Measurements from ENCODE around the gene MFAP4. TPM values are rescaled to one million over a fixed set of nuclear protein-coding genes. Genes with fewer than 3 reads are reported as not detected.

The MFAP4 gene
- total RNA-seq, 1 donor from 2014 or later: 0.93 TPM

DNA sequence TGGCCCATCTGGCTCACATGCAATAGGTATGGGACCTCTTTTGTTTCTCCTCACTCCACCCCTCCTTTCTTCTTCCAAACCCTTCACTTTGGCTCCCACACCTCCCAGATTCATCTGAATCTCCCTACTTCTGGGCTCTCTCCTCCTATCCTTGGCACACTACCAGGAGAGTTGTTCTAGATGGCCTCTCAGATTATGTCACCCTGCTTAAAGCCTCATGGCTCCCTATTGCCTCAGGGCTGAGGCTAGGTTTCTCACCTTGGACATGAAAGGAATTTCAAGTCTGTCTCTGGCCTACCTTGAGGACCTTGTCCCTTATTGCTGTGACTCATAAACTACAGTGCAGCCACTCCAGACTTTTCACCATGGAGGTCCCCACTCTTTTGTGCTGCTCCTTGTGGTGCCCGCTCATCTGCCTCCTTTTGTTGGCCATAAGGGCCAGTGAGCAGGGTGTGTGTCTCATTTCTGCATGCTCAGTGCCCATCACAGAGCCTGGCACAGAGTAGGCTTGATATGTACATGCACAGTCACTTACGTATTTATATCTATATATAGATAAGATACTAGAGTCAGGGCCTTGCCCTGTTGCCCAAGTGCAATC lies 1.0 kb upstream of the MFAP4 start:
- Histone ChIP-seq H3K79me2 (ENCODE audit: insufficient read depth, low read length) (peaks cover 6% of the 10 kb centered on the region), H3K36me3 (ENCODE audit: insufficient read depth, low read length) (peaks cover 7% of the 10 kb centered on the region), H3K4me1 (ENCODE audit: insufficient read depth, low read length) (peaks cover 25% of the 10 kb centered on the region), H2AFZ (ENCODE audit: low read depth, low read length) (no peak overlapping the region), H3K9me3 (ENCODE audit: insufficient read depth, low read depth, low read length) (no peaks in the 10 kb centered on the region), H3K27ac (ENCODE audit: low read depth, low read length) (peak overlapping the region; percentile 64), H3K27me3 (ENCODE audit: insufficient read depth, low read length) (peaks cover 2% of the 10 kb centered on the region), H3K9ac (ENCODE audit: low read length) (peak overlapping the region; percentile 72), H4K20me1 (ENCODE audit: insufficient read depth, low read length) (peaks cover 30% of the 10 kb centered on the region), H3K4me3 (ENCODE audit: insufficient read depth, low read depth, low read length) (no peak overlapping the region), H3K4me2 (ENCODE audit: low read length) (peak overlapping the region; percentile 83)
- peak overlapping the region; percentile 60 for H3K27ac Mint-ChIP-seq (ENCODE audit: unreplicated experiment)
- peak overlapping the region; percentile 1 for H3K4me3 Mint-ChIP-seq (ENCODE audit: unreplicated experiment)
- H3K9me3 Mint-ChIP-seq (ENCODE audit: unreplicated experiment): no peaks in the 10 kb centered on the region
- peak; percentile 73 for DNase-seq (ENCODE audit: low read depth)
- FAIRE-seq: no peak
- H3K4me1 Mint-ChIP-seq (ENCODE audit: low read depth, unreplicated experiment): peaks cover 26% of the 10 kb centered on the region
- no peak for TF ChIP-seq EZH2 (IDR thresholded peaks at IDR 0.05; ENCODE audit: insufficient read depth, low read length)
- TF ChIP-seq, protein P1, sequence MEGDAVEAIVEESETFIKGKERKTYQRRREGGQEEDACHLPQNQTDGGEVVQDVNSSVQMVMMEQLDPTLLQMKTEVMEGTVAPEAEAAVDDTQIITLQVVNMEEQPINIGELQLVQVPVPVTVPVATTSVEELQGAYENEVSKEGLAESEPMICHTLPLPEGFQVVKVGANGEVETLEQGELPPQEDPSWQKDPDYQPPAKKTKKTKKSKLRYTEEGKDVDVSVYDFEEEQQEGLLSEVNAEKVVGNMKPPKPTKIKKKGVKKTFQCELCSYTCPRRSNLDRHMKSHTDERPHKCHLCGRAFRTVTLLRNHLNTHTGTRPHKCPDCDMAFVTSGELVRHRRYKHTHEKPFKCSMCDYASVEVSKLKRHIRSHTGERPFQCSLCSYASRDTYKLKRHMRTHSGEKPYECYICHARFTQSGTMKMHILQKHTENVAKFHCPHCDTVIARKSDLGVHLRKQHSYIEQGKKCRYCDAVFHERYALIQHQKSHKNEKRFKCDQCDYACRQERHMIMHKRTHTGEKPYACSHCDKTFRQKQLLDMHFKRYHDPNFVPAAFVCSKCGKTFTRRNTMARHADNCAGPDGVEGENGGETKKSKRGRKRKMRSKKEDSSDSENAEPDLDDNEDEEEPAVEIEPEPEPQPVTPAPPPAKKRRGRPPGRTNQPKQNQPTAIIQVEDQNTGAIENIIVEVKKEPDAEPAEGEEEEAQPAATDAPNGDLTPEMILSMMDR (IDR thresholded peaks at IDR 0.05; ENCODE audit: insufficient read depth, low read depth, low read length): no peak
- H3K27me3 Mint-ChIP-seq (ENCODE audit: low read depth, unreplicated experiment): peaks cover 8% of the 10 kb centered on the region
- peaks cover 12% of the 10 kb centered on the region for H3K36me3 Mint-ChIP-seq (ENCODE audit: low read depth, unreplicated experiment)

DNA sequence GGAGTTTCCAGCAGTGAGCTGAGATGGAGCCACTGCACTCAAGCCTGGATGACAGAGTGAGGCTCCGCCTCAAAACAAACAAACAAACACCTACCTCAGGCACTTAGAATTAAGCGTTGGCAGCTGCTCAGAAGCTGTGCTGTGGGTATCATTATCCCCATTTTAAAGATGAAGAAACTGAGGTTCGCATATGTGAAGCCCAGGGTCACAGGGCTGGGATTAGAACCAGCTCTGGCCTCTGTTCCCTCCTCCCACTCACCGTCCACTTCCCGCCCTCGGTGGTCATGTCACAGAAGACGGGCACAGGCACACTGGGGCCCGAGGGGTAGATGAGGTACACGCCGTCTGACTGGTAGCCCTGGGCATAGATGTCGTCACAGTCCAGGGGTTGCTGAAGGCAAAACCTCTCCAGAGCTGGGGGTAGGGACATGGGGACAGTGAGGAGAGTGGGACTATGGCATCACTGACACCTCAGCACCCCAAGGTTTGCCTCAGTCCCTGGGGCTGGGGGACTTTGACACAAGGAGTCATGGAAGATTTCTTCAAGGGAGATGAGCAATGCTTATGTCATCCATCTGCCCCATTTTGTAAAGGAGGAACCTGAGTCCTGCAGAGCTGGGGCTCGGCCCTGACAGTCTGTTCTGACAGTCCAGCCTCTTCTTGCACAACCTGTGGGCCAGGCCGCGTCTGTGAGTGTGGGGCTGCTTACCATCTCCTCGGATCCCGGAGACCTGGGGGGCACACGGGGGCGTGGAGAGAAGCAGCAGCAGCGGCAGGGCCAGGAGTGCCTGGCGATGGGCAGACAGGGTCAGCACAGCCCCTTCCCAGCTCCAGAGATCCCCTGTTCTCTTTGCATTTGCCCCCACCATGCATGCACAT lies 700 bp downstream of the MFAP4 start:
- Histone ChIP-seq H3K4me1 (ENCODE audit: insufficient read depth, low read length) (peaks cover 25% of the 10 kb centered on the region), H3K4me3 (ENCODE audit: insufficient read depth, low read depth, low read length) (peak overlapping the region; percentile 42), H3K27me3 (ENCODE audit: insufficient read depth, low read length) (no peaks in the 10 kb centered on the region), H3K9ac (ENCODE audit: low read length) (peak overlapping the region; percentile 21), H2AFZ (ENCODE audit: low read depth, low read length) (no peak overlapping the region), H3K27ac (ENCODE audit: low read depth, low read length) (peak overlapping the region; percentile 52), H3K79me2 (ENCODE audit: insufficient read depth, low read length) (peaks cover 16% of the 10 kb centered on the region), H3K9me3 (ENCODE audit: insufficient read depth, low read depth, low read length) (no peaks in the 10 kb centered on the region), H4K20me1 (ENCODE audit: insufficient read depth, low read length) (peaks cover 43% of the 10 kb centered on the region), H3K36me3 (ENCODE audit: insufficient read depth, low read length) (peaks cover 9% of the 10 kb centered on the region), H3K4me2 (ENCODE audit: low read length) (peak overlapping the region; percentile 83)
- H3K27me3 Mint-ChIP-seq (ENCODE audit: low read depth, unreplicated experiment): peaks cover 3% of the 10 kb centered on the region
- FAIRE-seq (peak; percentile 49), DNase-seq (ENCODE audit: low read depth) (peak; percentile 72)
- H3K4me3 Mint-ChIP-seq (ENCODE audit: unreplicated experiment): peak overlapping the region; percentile 50
- no peaks in the 10 kb centered on the region for H3K9me3 Mint-ChIP-seq (ENCODE audit: unreplicated experiment)
- H3K27ac Mint-ChIP-seq (ENCODE audit: unreplicated experiment): peak overlapping the region; percentile 77
- TF ChIP-seq, protein P1 (IDR thresholded peaks at IDR 0.05; ENCODE audit: insufficient read depth, low read depth, low read length): no peak
- H3K36me3 Mint-ChIP-seq (ENCODE audit: low read depth, unreplicated experiment): peaks cover 13% of the 10 kb centered on the region
- H3K4me1 Mint-ChIP-seq (ENCODE audit: low read depth, unreplicated experiment): peaks cover 26% of the 10 kb centered on the region

All from astrocyte (in vitro differentiated cells and primary cell).